HEK293 (cell line): ENCODE data around the gene SLC1A7.

Source experiments
- CTCF ChIA-PET: fragments of 350-600 bp; formaldehyde crosslinking; extraction: SDS; loops from one replicate; lab custom pipeline; 2021; ENCODE audit warnings: antibody characterized with exemption; lab: Yijun Ruan, JAX
- POLR2A ChIA-PET: fragments of 300-600 bp; formaldehyde crosslinking; extraction: SDS; loops from one replicate; lab custom pipeline; 2020; ENCODE audit warnings: antibody characterized with exemption, inconsistent platforms; lab: Yijun Ruan, JAX
- H3K27ac ChIP-seq: fragments of 200-500 bp; sonication (Bioruptor generic); 2 replicates; pipeline ENCODE4 v1.5.1; 2014; ENCODE audit warnings: low read depth, low read length, control low read depth, inconsistent platforms; ENCODE audit errors: extremely low read depth
- H3K36me3 ChIP-seq, 2 experiments: fragments of 200-500 bp in 1 of 2; sonication (Bioruptor generic) in 1 of 2; 1 replicate in 1 of 2; 2 replicates in 1 of 2; pipeline ENCODE4 v1.5.1; 2014 to 2017; ENCODE audit warnings: inconsistent platforms in 2 of 2, low read length in 2 of 2; ENCODE audit not compliant: control insufficient read depth in 2 of 2, insufficient read depth in 1 of 2
- H3K4me1 ChIP-seq: fragments of 200-500 bp; sonication (Bioruptor generic); 2 replicates; pipeline ENCODE4 v1.5.1; 2014; ENCODE audit warnings: mild to moderate bottlenecking, low read length, inconsistent platforms; ENCODE audit not compliant: control insufficient read depth, insufficient read depth
- H3K4me3 ChIP-seq: 2 replicates; pipeline ENCODE4 v1.5.1; 2011; ENCODE audit warnings: low read depth, mild to moderate bottlenecking, control low read depth, low read length, moderate library complexity
- H3K9me3 ChIP-seq: fragments of 200-500 bp; sonication (Bioruptor generic); 2 replicates; pipeline ENCODE4 v1.5.1; 2014; ENCODE audit warnings: low read depth, low read length, inconsistent platforms; ENCODE audit not compliant: control insufficient read depth, insufficient read depth
- HOXD13 ChIP-seq: sonication (generic); formaldehyde crosslinking; IDR thresholded peaks from 2 replicates; pipeline ENCODE4 v1.8.0; 2022; ENCODE audit warnings: missing genetic modification reagents, borderline replicate concordance
- KLF10 ChIP-seq: fragments of 450-650 bp; IDR thresholded peaks from 2 replicates; pipeline ENCODE4 v1.5.1; 2018; ENCODE audit warnings: missing biosample characterization, mild to moderate bottlenecking, missing genetic modification characterization
- MYNN ChIP-seq: fragments of 450-650 bp; formaldehyde crosslinking; IDR thresholded peaks from 2 replicates; pipeline ENCODE4 v1.5.1; 2016; ENCODE audit warnings: missing biosample characterization, missing genetic modification characterization, borderline replicate concordance
- SCRT1 ChIP-seq: fragments of 450-650 bp; formaldehyde crosslinking; IDR thresholded peaks from 2 replicates; pipeline ENCODE4 v1.5.1; 2016; ENCODE audit warnings: missing biosample characterization, missing genetic modification characterization, borderline replicate concordance
- SP2 ChIP-seq: fragments of 450-650 bp; formaldehyde crosslinking; IDR thresholded peaks from 2 replicates; pipeline ENCODE4 v1.5.1; 2016; ENCODE audit warnings: missing biosample characterization, missing genetic modification characterization
- ZNF114 ChIP-seq: fragments of 450-650 bp; formaldehyde crosslinking; IDR thresholded peaks from 2 replicates; pipeline ENCODE4 v1.5.0; 2017; ENCODE audit warnings: missing biosample characterization, missing genetic modification characterization
- ZNF132 ChIP-seq: fragments of 450-650 bp; formaldehyde crosslinking; IDR thresholded peaks from 2 replicates; pipeline ENCODE4 v1.5.1; 2017; ENCODE audit warnings: missing biosample characterization, missing genetic modification characterization, borderline replicate concordance
- ZNF146 ChIP-seq: fragments of 450-650 bp; formaldehyde crosslinking; IDR thresholded peaks from 2 replicates; pipeline ENCODE4 v1.5.1; 2016; ENCODE audit warnings: missing biosample characterization, missing genetic modification characterization
- ZNF223 ChIP-seq: fragments of 450-650 bp; formaldehyde crosslinking; IDR thresholded peaks from 2 replicates; pipeline ENCODE4 v1.5.1; 2016; ENCODE audit warnings: missing biosample characterization, missing genetic modification characterization
- ZNF24 ChIP-seq: fragments of 450-650 bp; formaldehyde crosslinking; IDR thresholded peaks from 2 replicates; pipeline ENCODE4 v1.5.1; 2016; ENCODE audit warnings: missing biosample characterization, missing genetic modification characterization
- ZNF248 ChIP-seq: fragments of 450-650 bp; formaldehyde crosslinking; IDR thresholded peaks from 2 replicates; pipeline ENCODE4 v1.5.1; 2017; ENCODE audit warnings: missing biosample characterization, missing genetic modification characterization
- ZNF416 ChIP-seq: fragments of 450-650 bp; formaldehyde crosslinking; IDR thresholded peaks from 2 replicates; pipeline ENCODE4 v1.5.1; 2016; ENCODE audit warnings: missing biosample characterization, missing genetic modification characterization
- ZNF555 ChIP-seq: fragments of 450-650 bp; formaldehyde crosslinking; conservative IDR thresholded peaks from 2 replicates; pipeline ENCODE4 v1.5.1; 2017; ENCODE audit warnings: missing biosample characterization, mild to moderate bottlenecking, missing genetic modification characterization, inconsistent platforms
- ZNF585B ChIP-seq: fragments of 450-650 bp; formaldehyde crosslinking; IDR thresholded peaks from 2 replicates; pipeline ENCODE4 v1.5.1; 2016; ENCODE audit warnings: missing biosample characterization, missing genetic modification characterization
- ZNF629 ChIP-seq: fragments of 450-650 bp; formaldehyde crosslinking; IDR thresholded peaks from 2 replicates; pipeline ENCODE4 v1.5.1; 2017; ENCODE audit warnings: missing biosample characterization, missing genetic modification characterization
- TF ChIP-seq, protein P1 (sequence below): fragments of 450-650 bp; formaldehyde crosslinking; IDR thresholded peaks from 2 replicates; pipeline ENCODE4 v1.5.1; 2016; ENCODE audit warnings: missing biosample characterization, missing genetic modification characterization
- TF ChIP-seq, protein P2 (sequence below): fragments of 450-650 bp; formaldehyde crosslinking; IDR thresholded peaks from 2 replicates; pipeline ENCODE4 v1.5.1; 2016; ENCODE audit warnings: missing biosample characterization, missing genetic modification characterization

The SLC1A7 gene

DNA sequence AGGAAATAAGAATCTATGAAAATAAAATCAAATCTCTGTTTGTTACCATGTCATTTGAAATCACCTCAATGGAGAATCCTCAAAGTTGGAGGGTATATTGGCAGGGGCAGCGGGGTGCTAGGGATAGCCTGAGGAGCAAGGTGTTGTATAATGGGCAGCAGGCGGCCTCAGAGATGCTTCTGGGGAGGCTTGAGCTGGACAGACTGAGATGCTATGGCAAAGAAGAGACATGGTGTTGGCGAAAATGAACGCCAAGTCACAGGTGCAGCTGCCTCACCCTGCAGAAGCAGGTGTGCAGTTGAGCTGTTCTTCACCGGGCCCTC lies 3.1 kb upstream of the SLC1A7 start (continued):
- no peak for TF ChIP-seq ZNF132 (tag by site-specific recombination)
- TF ChIP-seq ZNF146, result no peak
- no peak for TF ChIP-seq SP2 (tag by site-specific recombination)

DNA sequence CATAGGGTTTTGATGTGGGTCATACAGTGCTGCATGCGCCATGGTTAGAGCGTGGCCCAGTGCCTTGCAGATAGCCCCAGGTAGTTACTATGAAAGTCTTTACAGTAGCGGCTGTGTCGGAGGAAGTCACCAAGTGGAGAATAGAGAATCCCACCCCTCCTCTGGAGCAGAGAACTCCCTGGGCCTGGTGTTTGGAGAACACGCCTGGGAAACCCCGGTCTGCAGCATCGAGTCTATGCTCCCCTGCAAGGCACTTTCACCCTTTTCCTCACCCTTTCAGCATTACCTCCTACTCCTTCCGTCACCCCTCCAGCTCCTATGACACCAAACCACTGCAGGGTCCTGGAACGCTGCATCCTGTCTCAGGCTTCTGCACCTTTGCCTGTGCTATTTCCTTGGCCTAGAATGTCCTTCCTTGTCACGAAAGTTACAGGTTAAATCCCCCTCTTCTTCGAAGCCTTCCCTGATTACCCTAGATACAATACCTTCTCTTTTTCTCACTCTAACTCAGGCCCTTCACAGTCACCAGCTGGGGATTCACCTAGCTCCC lies 2.7 kb upstream of the SLC1A7 start:
- ChIA-PET CTCF (interaction anchor here (0.7 to 1.2 kb wide), 2 partner anchors 37 to 38 kb away, joined by 3 to 4 read pairs; no protein-coding TSS in a partner anchor), POLR2A (interaction anchor here (0.9 to 1.2 kb wide), 2 partner anchors 25 to 36 kb away, joined by 3 read pairs; no protein-coding TSS in a partner anchor)
- H3K4me3 ChIP-seq, result no peak overlapping the region
- H3K4me1 ChIP-seq, result no peaks in the 10 kb centered on the region
- no peak overlapping the region for H3K27ac ChIP-seq
- H3K9me3 ChIP-seq, result no peaks in the 10 kb centered on the region
- H3K36me3 ChIP-seq, result no peaks in the 10 kb centered on the region
- TF ChIP-seq MYNN (no peak), ZNF416 (tag by site-specific recombination) (no peak), ZNF555 (no peak), HOXD13 (CRISPR knock-in tag) (no peak), ZNF132 (tag by site-specific recombination) (no peak), SCRT1 (no peak)
- TF ChIP-seq, protein P1, sequence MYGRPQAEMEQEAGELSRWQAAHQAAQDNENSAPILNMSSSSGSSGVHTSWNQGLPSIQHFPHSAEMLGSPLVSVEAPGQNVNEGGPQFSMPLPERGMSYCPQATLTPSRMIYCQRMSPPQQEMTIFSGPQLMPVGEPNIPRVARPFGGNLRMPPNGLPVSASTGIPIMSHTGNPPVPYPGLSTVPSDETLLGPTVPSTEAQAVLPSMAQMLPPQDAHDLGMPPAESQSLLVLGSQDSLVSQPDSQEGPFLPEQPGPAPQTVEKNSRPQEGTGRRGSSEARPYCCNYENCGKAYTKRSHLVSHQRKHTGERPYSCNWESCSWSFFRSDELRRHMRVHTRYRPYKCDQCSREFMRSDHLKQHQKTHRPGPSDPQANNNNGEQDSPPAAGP, result no peak
- TF ChIP-seq, protein P2, sequence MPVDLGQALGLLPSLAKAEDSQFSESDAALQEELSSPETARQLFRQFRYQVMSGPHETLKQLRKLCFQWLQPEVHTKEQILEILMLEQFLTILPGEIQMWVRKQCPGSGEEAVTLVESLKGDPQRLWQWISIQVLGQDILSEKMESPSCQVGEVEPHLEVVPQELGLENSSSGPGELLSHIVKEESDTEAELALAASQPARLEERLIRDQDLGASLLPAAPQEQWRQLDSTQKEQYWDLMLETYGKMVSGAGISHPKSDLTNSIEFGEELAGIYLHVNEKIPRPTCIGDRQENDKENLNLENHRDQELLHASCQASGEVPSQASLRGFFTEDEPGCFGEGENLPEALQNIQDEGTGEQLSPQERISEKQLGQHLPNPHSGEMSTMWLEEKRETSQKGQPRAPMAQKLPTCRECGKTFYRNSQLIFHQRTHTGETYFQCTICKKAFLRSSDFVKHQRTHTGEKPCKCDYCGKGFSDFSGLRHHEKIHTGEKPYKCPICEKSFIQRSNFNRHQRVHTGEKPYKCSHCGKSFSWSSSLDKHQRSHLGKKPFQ (tag by site-specific recombination), result no peak

DNA sequence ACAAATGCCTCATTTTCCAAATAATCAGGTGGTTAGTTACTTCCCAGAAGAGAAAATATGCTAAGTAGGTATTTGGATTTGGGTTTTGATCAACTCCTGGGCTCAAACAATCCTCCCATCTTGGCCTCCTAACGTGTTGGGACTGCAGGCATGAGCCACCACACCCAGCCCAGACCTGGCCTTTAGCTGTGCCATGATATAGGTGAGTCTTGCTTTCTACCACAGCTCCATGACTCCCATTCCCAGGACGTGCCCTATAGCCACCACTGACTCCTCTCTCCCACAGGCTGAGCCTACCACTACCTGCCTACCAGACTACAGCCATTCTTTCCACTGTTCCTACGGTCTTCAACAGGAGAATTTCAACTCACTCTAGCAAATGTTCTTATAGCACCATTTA lies 1.8 kb upstream of the SLC1A7 start:
- no peak for TF ChIP-seq ZNF24 (tag by site-specific recombination)
- TF ChIP-seq ZNF629, result no peak
- ChIA-PET POLR2A (no interaction called here), CTCF (no interaction called here)
- no peaks in the 10 kb centered on the region for H3K4me1 ChIP-seq
- no peaks in the 10 kb centered on the region for H3K9me3 ChIP-seq
- H3K27ac ChIP-seq, result no peak overlapping the region
- no peaks in the 10 kb centered on the region for H3K36me3 ChIP-seq
- H3K4me3 ChIP-seq, result no peak overlapping the region

DNA sequence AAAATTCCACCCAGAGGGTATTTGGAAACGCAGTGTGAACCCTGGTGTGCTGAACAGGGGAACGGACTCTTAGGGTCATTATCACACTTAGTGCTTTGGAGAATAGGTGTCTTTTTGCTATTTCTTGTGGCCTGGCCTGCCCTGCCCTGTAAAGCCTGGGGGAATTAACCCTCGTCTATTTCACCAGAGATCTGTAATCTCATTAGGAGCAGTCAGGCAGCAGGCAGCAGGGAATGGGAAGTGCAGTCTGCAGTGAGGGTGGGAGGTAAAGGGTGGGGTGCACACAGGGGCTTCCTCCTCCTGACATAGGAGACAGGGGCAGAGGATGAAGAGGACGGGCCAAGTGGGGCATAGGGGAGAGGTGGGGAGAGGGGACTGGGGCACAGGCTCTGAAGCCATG lies 1.1 kb upstream of the SLC1A7 start:
- H3K36me3 ChIP-seq, result no peaks in the 10 kb centered on the region
- ChIA-PET CTCF (no interaction called here), POLR2A (no interaction called here)
- no peaks in the 10 kb centered on the region for H3K9me3 ChIP-seq
- no peak for TF ChIP-seq SP2 (tag by site-specific recombination)
- no peak overlapping the region for H3K27ac ChIP-seq
- no peak overlapping the region for H3K4me3 ChIP-seq
- no peaks in the 10 kb centered on the region for H3K4me1 ChIP-seq

DNA sequence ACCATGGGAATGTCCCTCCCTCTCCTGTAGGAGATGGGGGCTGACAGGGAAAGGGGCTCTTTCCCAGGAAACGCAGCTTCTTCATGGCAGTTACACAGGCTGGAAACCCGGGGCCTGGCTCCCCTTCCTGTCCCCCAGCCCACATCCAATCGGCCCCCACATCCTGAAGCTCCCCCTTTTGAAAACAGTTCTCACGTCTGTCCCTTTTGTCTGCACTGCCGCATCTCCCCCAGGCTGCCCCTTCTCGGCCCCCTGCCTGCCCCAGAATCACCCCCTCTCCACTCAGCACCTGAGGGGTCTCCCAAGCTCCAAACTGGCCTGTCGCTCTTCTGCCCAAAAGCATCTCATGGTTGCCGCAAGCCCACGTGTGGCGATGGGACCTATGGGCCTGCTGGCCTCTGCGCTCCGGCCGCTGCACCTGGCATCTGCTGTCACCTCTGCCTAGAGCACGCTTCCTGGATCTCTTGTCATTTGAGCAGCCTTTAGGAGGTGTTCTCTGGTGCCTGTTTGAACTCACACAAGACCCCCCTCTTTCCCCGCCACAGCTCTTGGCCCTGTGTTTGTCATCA lies 867 bp downstream of the SLC1A7 start:
- POLR2A ChIA-PET, result no interaction called here
- no peaks in the 10 kb centered on the region for H3K4me1 ChIP-seq
- CTCF ChIA-PET, result interaction anchor here (0.5 to 0.9 kb wide), 3 partner anchors 127 to 1897 kb away, joined by 3 to 5 read pairs (median 3); no protein-coding TSS in a partner anchor
- H3K4me3 ChIP-seq, result no peak overlapping the region
- no peaks in the 10 kb centered on the region for H3K36me3 ChIP-seq
- H3K27ac ChIP-seq, result no peak overlapping the region
- no peaks in the 10 kb centered on the region for H3K9me3 ChIP-seq
- no peak for TF ChIP-seq ZNF223 (tag by site-specific recombination)
- no peak for TF ChIP-seq ZNF114 (tag by site-specific recombination)
- no peak for TF ChIP-seq ZNF585B (tag by site-specific recombination)
- TF ChIP-seq ZNF248, result no peak
- no peak for TF ChIP-seq KLF10 (tag by site-specific recombination)
